GM21786 (cell line): ENCODE data around the gene CD320.

Source experiments
- ATAC-seq: cut with Tn5 transposase; IDR thresholded peaks from one replicate; pipeline ENCODE4 v1.9.1; 2021; ENCODE audit not compliant: unreplicated experiment

CD320 gene

GRCh38 chr19:8255426-8256125 is 52.6 kb downstream of the CD320 start:
- ATAC-seq: no peak

GRCh38 chr19:8254286-8255001 is 53.7 kb downstream of the CD320 start:
- ATAC-seq: no peak

- no peak for ATAC-seq
Observed at GRCh38 chr19:8253678-8254077, 54.5 kb downstream of the CD320 start.

GRCh38 chr19:8252922-8253589 is 55.1 kb downstream of the CD320 start:
- no peak for ATAC-seq
